GM21723 (cell line): ENCODE measurements around the gene TMEM45B.
"Not testable (repeated sequence)": the region's sequence is repeated elsewhere in the genome, so short reads cannot be mapped to it uniquely, and the experiment has no call there.

Source experiments
- ATAC-seq: cut with Tn5 transposase; IDR thresholded peaks from one replicate; pipeline ENCODE4 v1.9.1; 2021; ENCODE audit warnings: mild to moderate bottlenecking, moderate library complexity; ENCODE audit not compliant: unreplicated experiment

Gene TMEM45B

DNA sequence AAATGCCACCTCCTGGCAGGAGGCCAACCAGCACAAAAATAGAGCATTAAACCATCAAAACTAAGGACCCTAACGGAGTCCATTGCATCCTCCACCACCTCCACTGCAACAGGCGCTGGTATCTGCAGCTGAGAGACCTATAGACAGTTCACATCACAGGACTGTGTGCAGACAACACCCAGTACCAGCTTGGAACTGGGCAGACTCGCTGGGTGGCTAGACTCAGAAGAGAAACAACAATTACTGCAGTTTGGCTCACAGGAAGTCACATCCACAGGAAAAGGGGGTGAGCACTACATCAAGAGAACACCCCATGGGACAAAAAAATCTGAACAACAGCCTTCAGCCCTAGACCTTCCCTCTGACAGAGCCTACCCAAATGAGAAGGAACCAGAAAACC lies 11.6 kb upstream of the TMEM45B start:
- no peak for ATAC-seq

DNA sequence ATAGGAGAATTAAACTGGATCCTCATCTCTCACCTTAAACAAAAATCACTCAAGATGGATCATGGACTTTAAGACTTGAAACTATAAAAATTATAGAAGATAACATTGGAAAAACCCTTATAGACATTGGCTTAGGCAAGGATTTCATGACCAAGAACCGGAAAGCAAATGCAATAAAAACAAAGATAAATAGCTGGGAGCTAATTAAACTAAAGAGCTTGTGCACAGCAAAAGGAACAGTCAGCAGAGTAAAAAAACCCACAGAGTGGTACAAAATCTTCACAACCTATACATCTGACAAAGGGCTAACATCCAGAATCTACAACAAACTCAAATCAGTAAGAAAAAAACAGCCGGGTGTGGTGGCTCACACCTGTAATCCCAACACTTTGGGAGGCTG lies 7.4 kb upstream of the TMEM45B start:
- ATAC-seq: not testable (repeated sequence)

DNA sequence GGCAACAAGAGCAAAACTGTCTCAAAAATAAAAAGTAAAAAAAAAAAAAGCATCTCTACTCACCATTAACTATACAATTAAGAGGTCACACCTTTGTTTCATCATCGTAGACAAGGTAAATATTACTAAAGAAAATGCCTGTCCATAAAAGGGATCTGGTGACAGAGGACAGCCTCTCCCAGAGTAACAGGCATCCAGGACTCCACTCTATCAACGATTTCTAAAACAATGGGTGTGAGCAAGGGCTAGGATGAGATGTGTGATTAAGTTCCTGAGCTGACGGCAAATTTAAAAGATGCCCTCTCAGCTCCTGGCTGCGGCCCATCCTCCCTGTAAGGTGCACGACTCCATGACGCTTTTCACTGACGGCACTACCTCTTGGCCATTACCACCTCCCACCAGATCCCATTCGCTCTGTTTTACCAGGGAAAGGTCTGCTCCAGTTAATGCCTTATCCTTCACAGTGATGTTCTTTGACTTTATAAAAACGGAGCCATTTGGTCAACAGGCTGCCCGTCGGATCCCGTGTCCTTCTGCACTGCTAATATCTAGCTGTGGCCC lies 2.3 kb upstream of the TMEM45B start:
- ATAC-seq: no peak

DNA sequence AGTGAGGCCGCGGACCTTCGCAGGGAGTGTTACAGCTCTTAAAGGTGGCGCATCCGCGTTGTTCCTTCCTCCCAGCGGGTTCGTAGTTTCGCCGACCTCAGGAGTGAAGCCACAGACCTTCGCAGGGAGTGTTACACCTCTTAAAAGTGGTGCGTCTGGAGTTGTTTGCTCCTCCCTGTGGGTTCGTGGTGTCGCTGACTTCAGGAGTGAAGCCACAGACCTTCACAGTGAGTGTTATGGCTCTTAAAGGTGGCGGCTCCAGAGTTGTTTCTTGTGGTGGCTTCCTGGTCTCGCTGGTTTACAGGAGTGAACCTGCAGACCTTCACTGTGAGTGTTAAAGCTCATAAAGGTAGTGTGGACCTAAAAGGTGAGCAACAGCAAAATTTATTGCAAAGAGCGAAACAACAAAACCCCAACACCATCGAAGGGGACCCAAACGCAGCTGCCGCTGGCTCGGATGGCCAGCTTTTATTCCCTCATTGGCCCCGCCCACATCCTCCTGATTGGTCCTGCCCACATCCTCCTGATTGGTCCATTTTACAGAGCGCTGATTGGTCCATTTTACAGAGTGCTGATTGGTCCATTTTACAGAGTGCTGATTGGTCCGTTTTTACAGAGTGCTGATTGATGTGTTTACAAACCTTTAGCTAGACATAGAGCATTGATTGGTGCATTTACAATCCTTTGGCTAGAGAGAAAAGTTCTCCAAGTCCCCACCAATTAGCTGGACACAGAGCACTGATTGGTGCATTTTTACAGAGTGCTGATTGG lies 1.2 kb upstream of the TMEM45B start:
- ATAC-seq: no peak

DNA sequence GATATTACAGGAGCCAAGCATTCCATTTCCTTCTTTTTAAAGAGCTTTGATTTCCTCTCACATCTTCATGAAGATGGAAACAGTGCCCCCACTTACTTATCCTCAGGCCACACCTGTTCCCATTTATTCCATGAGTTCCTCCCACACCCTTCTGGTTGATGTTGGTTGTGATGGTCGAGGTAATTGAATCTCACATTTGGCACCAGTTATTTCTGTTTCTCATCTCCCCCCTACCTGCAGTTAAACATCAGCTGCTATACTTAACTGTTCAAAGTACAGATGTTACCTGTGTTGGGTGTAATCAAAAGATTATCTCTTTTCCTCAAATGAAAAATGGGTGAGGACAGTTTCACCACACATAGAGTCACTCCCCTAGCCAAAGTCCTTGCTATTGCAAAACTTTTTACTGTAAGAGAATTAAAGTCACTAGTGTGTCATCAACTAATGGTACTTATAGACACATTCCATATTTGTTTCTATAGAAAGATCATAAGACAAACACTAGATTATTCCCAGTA lies 1.9 kb downstream of the TMEM45B start:
- ATAC-seq: no peak

DNA sequence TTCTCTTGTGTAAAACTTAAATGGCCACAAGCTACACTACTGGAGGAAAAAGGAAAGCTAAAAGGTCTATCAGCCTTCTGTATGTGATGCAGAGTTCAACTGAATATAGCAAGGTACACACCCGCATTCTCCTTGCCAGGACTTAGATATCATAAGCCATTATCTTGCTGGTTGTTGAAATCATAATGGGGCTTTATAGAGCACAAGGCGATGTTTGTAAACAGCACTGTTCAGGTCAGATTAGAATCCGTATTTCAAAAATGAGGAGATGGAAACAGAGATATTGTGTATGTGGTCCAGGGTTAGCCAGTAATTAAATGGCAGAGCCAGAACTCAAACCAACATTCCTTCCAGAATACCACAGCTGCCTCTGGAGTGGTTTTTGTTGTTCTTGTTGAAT lies 2.6 kb downstream of the TMEM45B start:
- not testable (repeated sequence) for ATAC-seq

DNA sequence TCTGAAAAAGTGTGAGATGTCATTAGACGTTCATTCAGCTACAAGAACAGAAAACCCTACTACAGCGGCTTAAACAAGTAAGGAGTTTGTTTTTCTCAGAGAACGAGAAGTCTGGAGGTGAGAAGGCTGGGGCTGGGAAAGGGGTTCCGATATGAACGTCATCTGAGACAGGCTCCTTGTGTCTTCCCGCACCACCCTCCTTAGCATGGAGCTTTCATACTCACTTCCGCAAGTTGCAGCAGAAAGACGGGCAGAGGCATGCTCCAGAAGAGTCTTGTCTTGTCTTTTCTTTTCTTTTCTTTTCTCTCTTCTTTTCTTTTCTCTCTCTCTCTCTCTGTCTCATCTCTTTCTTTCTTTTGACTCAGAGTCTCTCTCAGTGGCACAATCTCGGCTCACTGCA lies 3.6 kb downstream of the TMEM45B start:
- no peak for ATAC-seq

DNA sequence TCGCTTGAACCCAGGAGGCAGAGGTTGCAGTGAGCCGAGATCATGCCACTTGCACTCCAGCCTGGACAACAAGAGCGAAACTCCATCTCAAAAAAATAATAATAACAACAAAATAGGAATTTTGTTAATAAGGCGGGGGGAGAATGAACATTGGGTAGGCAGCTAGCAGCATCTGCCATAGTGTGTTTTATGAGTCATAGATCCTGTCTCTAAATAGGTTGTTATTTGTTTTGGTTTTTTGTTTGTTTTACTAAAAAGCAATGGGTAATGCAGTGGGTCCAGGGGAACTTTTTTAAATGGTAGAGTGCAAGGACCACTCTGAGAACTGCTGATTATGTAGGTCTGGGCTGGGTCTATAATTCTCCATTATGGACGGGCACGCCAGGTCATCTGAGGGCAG lies 4.6 kb downstream of the TMEM45B start:
- ATAC-seq: not testable (repeated sequence)

DNA sequence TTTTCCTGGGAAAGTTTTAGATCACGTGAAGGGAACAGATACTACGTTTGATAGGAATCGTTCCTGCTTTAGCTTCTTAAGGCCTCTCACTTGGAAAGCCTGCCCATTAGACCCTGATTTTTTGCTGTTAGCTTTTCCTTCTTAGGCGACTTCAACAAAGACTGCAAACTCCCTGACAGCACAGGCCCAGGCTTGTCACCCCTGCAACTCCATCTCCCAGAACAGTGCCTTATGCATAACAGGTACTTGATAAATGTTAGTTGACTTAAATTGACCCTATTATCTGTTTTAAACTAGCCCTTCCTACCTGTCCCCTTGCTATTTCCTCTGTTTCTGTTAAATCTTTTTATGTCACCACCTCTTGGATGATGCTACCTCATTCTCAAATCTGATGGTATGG lies 7.6 kb downstream of the TMEM45B start:
- ATAC-seq: not testable (repeated sequence)

DNA sequence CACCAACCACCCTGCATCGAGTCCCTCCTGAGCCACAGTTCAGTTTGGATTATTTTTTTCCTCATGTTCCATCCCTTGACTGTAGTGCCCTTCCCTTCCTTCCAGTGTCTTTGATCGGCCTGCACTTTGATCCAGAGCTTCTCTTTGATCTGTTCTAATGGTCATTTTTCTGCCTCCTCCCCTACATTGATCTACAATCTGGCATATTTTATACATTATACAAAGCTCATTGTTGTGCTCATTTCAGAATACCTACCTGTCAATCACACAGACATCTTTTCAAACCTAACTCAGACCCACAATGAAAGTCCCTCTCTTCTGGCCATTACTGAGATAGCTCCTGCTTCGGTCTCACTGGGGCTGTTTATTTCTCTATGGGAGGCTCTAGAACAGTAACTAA lies 8.2 kb downstream of the TMEM45B start:
- not testable (repeated sequence) for ATAC-seq

DNA sequence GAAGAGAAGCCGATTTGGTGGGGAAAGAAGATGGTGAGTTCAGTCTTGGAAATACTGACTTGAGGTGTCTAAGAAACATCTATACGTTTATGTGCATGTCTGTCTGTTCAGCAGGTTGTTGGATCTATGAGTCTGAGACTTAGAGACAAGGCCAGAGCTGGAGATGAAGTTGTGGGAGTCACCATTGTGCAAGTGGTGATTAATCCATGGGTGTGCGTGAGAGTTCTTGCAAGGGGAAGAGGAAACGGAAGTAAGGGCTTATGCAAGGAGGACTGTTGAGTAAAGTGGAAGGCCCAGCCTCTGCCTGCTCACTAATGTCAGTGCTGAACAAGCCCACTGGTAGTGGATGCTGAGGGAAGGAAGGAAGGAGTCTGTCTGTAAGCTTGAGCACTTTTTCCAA lies 9.7 kb downstream of the TMEM45B start:
- ATAC-seq: no peak

DNA sequence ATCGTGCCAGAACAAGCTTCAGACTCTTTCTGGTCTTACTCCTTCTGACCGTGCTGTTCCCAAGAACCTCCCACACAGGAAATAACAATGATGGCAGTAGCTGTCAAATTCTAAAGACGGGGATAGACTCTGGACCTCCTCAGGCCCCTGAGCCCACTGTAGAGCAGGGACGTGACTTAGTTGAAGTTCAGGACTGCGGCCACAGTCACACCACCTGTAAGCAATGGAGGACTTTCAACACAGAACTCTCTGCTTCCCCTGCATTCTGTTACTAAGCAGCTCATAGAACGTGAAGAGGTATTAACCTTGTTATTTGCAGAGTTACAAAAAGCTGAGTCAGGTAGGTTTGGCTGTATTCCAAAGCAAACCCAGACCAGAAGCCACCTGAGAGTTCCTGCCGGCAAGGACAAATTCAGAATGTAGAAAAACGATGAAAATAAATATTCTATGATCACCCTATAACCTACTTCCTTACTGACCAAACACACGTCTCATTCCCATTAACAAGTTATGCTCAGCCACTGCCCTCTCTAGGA lies 12.7 kb downstream of the TMEM45B start:
- ATAC-seq: no peak

DNA sequence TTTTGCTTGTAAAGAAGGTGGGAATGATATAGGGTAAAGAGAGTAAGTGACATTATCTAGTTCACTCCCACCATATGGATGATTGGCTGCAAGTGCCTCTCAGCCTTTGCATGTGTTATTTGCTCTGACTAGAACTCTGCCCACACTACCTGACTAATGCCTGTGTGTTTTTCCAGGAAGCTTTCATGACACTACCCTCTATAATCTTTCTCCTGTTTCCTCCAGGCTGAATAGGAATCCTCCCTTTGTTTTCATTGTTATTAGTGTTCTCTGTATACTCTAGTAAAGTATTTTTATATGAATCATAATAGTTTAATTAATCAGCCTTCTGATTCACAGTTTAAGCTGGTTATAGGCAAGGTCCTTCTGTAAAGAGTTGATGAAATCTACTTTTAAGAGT lies 13.8 kb downstream of the TMEM45B start:
- ATAC-seq: not testable (repeated sequence)

DNA sequence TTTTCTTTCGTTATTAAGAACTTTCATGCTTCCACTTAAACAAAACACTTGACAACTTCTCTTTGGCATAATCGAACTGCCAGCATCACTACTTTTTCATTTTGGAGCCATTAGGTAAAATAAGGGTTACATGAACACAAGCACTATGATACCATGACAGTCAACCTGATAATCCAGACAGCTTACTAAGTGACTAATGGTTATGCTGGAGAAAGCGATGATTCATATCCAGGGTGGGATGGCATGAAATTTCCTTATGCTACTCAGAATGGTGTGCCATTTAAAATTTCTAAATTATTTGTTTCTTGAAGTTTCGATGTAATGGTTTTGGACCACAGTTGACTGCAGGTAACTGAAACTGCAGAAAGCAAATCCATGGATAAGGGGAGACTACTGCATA lies 15.6 kb downstream of the TMEM45B start:
- not testable (repeated sequence) for ATAC-seq

DNA sequence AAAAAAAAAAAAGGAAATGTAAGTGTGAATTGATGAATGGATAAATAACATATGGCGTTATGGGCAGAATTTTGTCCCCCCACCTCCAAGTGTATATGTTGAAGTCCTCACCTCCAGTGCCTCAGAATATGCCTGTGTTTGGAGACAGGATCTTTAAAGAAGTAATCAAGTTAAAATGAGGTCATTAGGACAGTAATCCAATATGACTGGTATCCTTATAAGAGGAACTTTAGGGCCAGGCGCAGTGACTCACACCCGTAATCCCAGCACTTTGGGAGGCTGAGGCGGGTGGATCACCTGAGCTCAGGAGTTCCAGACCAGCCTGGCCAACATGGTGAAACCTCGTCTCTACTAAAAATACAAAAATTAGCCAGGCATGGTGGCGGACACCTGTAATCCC lies 17.6 kb downstream of the TMEM45B start:
- not testable (repeated sequence) for ATAC-seq

DNA sequence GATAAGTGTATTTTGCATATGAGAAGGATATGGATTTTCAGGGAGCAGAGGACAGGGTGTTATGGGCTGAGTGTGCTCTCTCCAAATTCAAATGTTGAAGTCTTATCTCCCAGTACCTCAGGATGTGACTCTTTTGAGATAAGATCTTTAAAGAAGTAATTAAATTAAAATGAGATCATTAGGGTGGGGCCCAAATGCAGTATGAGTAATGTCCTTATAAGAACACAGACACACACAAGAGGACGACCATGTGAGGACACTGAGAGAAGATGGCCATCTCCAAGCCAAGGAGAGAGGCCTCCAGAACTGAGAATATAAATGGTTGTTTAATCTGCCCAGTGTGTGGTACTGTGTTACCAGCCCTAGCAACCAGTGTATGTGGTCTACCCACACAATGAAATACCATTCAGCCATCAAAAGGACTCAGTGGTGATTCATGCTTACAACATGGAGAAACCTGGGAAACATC lies 20.8 kb downstream of the TMEM45B start:
- ATAC-seq: not testable (repeated sequence)

DNA sequence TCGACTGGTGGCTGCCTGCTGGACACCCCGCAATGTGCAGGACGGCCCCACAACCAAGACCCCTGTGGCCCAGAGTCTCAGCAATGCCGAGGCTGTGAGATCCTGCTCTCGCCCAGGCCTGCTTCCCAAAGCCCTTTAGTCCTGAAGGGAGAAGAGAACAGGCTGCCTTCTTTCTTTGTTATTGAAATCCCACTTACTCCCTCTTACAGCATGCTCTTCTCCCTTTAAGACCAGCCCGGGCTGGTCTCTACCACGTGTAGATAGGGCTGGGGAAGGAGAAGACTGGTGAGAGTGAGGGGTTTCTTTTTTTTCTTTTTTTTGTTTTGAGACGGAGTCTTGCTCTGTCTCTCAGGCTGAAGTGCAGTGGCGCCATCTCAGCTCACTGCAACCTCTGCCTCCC lies 21.3 kb downstream of the TMEM45B start:
- no peak for ATAC-seq

DNA sequence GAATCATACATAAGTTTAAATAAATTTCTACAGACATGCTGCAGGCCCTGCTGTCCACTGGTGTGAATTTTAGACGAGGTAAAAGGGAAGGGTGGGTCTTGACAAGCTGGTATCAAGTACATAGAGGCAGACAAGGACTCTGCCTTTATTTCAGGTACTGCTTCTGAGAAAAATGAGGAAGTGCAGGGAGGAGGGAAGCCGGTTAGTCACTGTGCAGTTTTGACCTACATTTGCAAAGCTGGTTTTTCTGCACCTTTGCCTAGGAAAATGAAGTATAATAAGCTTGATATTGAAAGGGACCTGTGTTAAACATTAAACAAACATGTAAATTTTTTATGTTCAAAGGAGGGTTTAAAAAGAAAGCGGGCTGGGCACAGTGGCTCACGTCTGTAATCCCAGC lies 24.6 kb downstream of the TMEM45B start:
- ATAC-seq: no peak

DNA sequence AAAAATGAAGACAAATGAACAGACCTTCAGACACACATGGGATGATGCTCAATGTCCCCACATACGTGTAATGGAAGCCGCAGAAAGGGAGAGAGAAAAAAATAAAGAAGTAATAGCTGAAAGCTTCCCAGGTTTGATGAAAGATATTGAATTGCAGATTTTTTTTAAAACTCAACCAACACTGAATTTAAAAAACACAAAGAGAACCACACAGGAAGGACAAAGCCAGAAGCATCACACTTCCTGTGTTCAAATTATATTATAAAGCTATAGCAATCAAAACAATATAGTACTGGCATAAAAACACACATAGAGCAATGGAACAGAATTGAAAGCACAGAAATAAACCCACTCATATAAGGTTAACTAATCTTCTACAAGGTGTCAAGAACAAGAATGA lies 26.5 kb downstream of the TMEM45B start:
- ATAC-seq: no peak

DNA sequence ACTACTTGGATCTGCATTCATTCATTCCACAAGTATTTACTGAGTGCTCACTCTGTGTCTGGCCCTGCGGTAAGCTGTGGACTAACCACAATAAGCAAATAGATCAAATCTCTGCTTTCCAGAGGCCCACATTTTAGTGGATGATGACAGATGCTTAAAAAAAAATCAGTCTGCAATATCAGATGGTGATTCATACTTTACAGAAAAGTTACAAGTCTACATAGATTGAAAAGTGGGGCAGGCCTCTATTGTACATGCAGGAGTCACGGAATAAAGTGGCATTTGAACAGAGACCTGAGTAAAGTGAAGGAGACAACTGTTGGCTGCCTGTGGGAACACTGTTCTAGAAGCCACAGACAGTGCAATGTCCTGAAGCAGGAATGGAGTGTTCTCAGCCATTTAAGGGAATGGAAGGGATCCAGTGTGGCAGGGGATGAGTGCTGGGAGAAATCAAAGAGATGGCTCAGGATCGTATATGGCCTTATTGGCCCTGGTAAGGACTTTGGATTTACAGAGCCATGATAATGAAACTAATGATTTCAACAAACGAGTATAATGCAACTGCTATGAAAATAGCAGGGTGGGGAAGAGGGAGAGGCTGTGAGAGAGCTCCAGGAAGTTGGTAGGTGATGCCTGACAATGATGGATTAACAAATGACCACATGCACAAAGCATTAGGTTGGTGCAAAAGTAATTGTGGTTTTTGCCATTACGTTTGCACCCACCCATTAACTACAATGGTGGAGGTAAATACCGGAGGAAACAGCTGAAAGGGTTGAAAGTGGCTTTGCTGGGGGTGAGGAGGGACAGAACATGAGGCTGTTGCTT lies 31.1 kb downstream of the TMEM45B start:
- ATAC-seq: no peak

DNA sequence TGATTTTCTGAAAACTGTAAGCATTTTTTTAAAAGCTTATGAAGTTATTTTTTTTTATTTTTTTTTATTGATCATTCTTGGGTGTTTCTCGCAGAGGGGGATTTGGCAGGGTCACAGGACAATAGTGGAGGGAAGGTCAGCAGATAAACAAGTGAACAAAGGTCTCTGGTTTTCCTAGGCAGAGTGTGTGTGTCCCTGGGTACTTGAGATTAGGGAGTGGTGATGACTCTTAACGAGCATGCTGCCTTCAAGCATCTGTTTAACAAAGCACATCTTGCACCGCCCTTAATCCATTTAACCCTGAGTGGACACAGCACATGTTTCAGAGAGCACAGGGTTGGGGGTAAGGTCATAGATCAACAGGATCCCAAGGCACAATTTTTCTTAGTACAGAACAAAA lies 31.7 kb downstream of the TMEM45B start:
- ATAC-seq: not testable (repeated sequence)
